Loucy (cell line): Measurements from ENCODE around the gene RAP1GDS1.

Experiments used
- H2AFZ ChIP-seq: fragments of 200-600 bp; sonication (generic); 2 replicates; pipeline ENCODE4 v1.6.0; 2016; ENCODE audit warnings: antibody characterized with exemption, mild to moderate bottlenecking, low read length, moderate library complexity
- H3F3A ChIP-seq: fragments of 200-600 bp; 2 replicates; pipeline ENCODE4 v1.6.0; 2016; ENCODE audit warnings: antibody characterized with exemption, low read depth, mild to moderate bottlenecking
- H3K27me3 ChIP-seq: fragments of 200-600 bp; sonication (generic); 2 replicates; pipeline ENCODE4 v1.6.1; 2014; ENCODE audit warnings: low read length, mild to moderate bottlenecking; ENCODE audit not compliant: insufficient read depth, poor library complexity, severe bottlenecking
- H3K36me3 ChIP-seq: fragments of 200-600 bp; sonication (generic); 2 replicates; pipeline ENCODE4 v1.6.1; 2016; ENCODE audit warnings: low read length; ENCODE audit not compliant: insufficient read depth
- H3K4me1 ChIP-seq: fragments of 200-600 bp; sonication (generic); 2 replicates; pipeline ENCODE4 v1.5.1; 2014; ENCODE audit warnings: low read length, mild to moderate bottlenecking; ENCODE audit not compliant: insufficient read depth, poor library complexity, severe bottlenecking
- H3K4me2 ChIP-seq: fragments of 200-600 bp; sonication (generic); 2 replicates; pipeline ENCODE4 v1.6.0; 2014; ENCODE audit warnings: antibody characterized with exemption, low read length, low read depth, mild to moderate bottlenecking; ENCODE audit not compliant: poor library complexity, severe bottlenecking
- H3K4me3 ChIP-seq: fragments of 200-600 bp; sonication (generic); 2 replicates; pipeline ENCODE4 v1.5.1; 2014; ENCODE audit warnings: low read length, mild to moderate bottlenecking, mixed read lengths; ENCODE audit not compliant: poor library complexity, severe bottlenecking
- H3K79me2 ChIP-seq: fragments of 200-600 bp; sonication (generic); 2 replicates; pipeline ENCODE4 v1.6.1; 2014; ENCODE audit warnings: low read length; ENCODE audit not compliant: insufficient read depth
- H3K9ac ChIP-seq: fragments of 200-600 bp; sonication (generic); 2 replicates; pipeline ENCODE4 v1.6.0; 2014; ENCODE audit warnings: mild to moderate bottlenecking, low read depth, low read length, moderate library complexity; ENCODE audit not compliant: poor library complexity, severe bottlenecking
- H3K9me2 ChIP-seq: fragments of 200-600 bp; sonication (generic); replicated peaks from 2 replicates; pipeline ENCODE4 v1.6.1; 2016; ENCODE audit warnings: low read depth, low read length, mixed read lengths
- H3K9me3 ChIP-seq: fragments of 200-600 bp; sonication (generic); 2 replicates; pipeline ENCODE4 v1.6.1; 2014; ENCODE audit warnings: mild to moderate bottlenecking, antibody characterized with exemption, low read length, low read depth; ENCODE audit not compliant: insufficient read depth
- H4K20me1 ChIP-seq: fragments of 200-600 bp; sonication (generic); 2 replicates; pipeline ENCODE4 v1.6.0; 2014; ENCODE audit warnings: antibody characterized with exemption, low read length, mild to moderate bottlenecking; ENCODE audit not compliant: insufficient read depth, poor library complexity, severe bottlenecking
- EZH2phosphoT487 ChIP-seq: fragments of 200-600 bp; IDR thresholded peaks from 2 replicates; pipeline ENCODE4 v1.6.1; 2018; ENCODE audit warnings: antibody characterized with exemption, mild to moderate bottlenecking, moderate library complexity, borderline replicate concordance
- TF ChIP-seq, protein P1 (sequence below): fragments of 200-600 bp; sonication (generic); conservative IDR thresholded peaks from 2 replicates; pipeline ENCODE4 v1.5.1; 2014; ENCODE audit warnings: mild to moderate bottlenecking, antibody characterized with exemption, low read length

Gene RAP1GDS1

DNA sequence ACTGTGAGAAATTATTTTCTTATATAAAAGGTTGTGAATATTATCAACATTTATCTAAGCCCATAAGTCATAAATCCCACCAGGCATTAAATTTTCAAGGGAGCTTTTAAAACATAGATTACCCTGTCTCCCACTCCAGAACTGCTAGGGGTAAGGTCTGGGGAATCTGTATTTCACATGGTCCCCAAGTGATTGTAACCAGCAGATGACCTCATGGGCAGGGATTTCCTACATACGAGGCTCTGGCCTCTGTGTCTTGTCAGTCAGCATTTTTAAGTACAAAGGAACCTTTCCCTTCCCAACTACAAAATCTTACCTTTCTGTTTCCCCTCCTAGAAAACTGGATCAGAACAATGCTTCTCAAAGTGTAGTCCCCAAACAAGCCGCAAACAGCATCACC is 208.6 kb downstream of the RAP1GDS1 start:
- Histone ChIP-seq H3K9me2 (no peaks in the 10 kb centered on the region), H2AFZ (no peak overlapping the region), H3K4me3 (no peak overlapping the region), H3F3A (no peaks in the 10 kb centered on the region), H3K4me2 (no peak overlapping the region), H3K27me3 (no peaks in the 10 kb centered on the region), H3K9ac (no peak overlapping the region), H3K4me1 (peaks cover 9% of the 10 kb centered on the region), H3K9me3 (no peaks in the 10 kb centered on the region), H4K20me1 (no peaks in the 10 kb centered on the region), H3K79me2 (no peaks in the 10 kb centered on the region), H3K36me3 (peaks cover 12% of the 10 kb centered on the region; the same call in 1 of the 2 replicates)
- TF ChIP-seq, protein P1, sequence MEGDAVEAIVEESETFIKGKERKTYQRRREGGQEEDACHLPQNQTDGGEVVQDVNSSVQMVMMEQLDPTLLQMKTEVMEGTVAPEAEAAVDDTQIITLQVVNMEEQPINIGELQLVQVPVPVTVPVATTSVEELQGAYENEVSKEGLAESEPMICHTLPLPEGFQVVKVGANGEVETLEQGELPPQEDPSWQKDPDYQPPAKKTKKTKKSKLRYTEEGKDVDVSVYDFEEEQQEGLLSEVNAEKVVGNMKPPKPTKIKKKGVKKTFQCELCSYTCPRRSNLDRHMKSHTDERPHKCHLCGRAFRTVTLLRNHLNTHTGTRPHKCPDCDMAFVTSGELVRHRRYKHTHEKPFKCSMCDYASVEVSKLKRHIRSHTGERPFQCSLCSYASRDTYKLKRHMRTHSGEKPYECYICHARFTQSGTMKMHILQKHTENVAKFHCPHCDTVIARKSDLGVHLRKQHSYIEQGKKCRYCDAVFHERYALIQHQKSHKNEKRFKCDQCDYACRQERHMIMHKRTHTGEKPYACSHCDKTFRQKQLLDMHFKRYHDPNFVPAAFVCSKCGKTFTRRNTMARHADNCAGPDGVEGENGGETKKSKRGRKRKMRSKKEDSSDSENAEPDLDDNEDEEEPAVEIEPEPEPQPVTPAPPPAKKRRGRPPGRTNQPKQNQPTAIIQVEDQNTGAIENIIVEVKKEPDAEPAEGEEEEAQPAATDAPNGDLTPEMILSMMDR = no peak
- TF ChIP-seq EZH2phosphoT487 = no peak

DNA sequence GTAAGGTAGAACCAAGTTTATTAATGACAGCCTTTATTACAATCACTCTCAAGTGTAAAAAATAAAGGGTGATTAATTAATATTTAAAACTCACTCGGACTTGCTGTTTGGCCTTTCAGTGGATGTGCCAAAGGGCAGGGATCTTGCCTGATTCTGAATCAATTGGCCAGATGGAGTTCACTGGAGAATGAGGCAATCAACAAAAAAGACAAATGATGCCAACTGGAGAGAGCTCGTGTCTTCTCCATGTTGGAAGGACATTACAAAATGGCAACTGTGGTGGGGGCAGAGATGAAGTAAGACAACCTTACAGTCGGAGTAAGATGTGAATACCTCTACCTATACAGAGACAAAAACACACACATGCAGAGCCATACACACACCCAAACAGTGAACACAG is 209.2 kb downstream of the RAP1GDS1 start:
- H3K4me2 ChIP-seq = no peak overlapping the region
- H3K4me3 ChIP-seq = no peak overlapping the region
- H4K20me1 ChIP-seq = no peaks in the 10 kb centered on the region
- no peaks in the 10 kb centered on the region for H3K9me3 ChIP-seq
- H3F3A ChIP-seq = no peaks in the 10 kb centered on the region
- H3K9me2 ChIP-seq = no peaks in the 10 kb centered on the region
- H3K36me3 ChIP-seq = peaks cover 16% of the 10 kb centered on the region; the same call in 1 of the 2 replicates
- H3K9ac ChIP-seq = no peak overlapping the region
- no peaks in the 10 kb centered on the region for H3K79me2 ChIP-seq
- H3K4me1 ChIP-seq = peaks cover 9% of the 10 kb centered on the region
- no peaks in the 10 kb centered on the region for H3K27me3 ChIP-seq
- TF ChIP-seq, protein P1 = no peak
- TF ChIP-seq EZH2phosphoT487 = no peak
- no peak overlapping the region for H2AFZ ChIP-seq

DNA sequence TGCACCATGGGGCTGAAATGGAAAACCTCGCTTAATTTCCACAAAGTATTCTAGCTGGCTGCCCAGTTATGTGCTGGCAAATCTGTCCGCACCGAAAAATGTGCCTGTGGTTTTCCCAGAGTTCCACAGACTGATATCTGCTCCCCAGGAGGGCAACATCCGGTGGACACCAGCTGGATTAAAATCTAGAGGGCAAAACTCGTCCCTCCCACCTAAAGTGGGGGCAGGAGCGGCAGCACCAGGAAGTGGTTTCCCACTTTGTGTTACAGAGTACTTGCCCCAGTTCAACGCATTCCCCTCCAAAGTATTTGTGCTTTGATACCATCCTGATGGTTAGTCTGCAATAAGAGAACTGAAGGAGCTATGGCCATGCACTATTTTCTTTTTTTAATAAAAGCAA is 209.6 kb downstream of the RAP1GDS1 start:
- Histone ChIP-seq H3K4me3 (no peak overlapping the region), H3K9ac (no peak overlapping the region), H4K20me1 (no peaks in the 10 kb centered on the region), H3K27me3 (no peaks in the 10 kb centered on the region), H3F3A (no peaks in the 10 kb centered on the region), H3K4me2 (no peak overlapping the region), H3K36me3 (peaks cover 18% of the 10 kb centered on the region; the same call in 1 of the 2 replicates), H3K79me2 (no peaks in the 10 kb centered on the region), H3K9me2 (no peaks in the 10 kb centered on the region), H3K9me3 (no peaks in the 10 kb centered on the region), H2AFZ (no peak overlapping the region), H3K4me1 (peaks cover 9% of the 10 kb centered on the region)
- TF ChIP-seq EZH2phosphoT487 = no peak
- TF ChIP-seq, protein P1 = no peak
